Sigmoid colon (tissue), 4 donors: ENCODE measurements around the gene CORO1C.

ENCODE experiments used
- CTCF ChIP-seq, 4 experiments: fragments of 450-650 bp in 3 of 4; fragments of 200-600 bp in 1 of 4; IDR thresholded peaks; one replicate each; pipeline ENCODE4 v1.5.1; 2016 to 2019; ENCODE audit warnings: antibody characterized with exemption in 4 of 4, mild to moderate bottlenecking in 3 of 4, moderate library complexity in 2 of 4
- EP300 ChIP-seq, 4 donors: sonication (generic); formaldehyde crosslinking; IDR thresholded peaks; one replicate each; pipeline ENCODE4 v1.6.1; 2017; ENCODE audit warnings: antibody characterized with exemption in 4 of 4
- POLR2A ChIP-seq, 2 donors: fragments of 450-650 bp; IDR thresholded peaks; one replicate each; pipeline ENCODE4 v1.6.1; 2016; ENCODE audit warnings: antibody characterized with exemption in 2 of 2, mild to moderate bottlenecking in 2 of 2, moderate library complexity in 2 of 2
- POLR2AphosphoS5 ChIP-seq, 4 donors: sonication (generic); formaldehyde crosslinking; IDR thresholded peaks; one replicate each; pipeline ENCODE4 v1.6.1; 2017; ENCODE audit warnings: antibody characterized with exemption in 4 of 4

GRCh38 chr12:108642899-108643654 lies 88.2 kb downstream of the CORO1C start:
- TF ChIP-seq CTCF (IDR thresholded peaks at IDR 0.05), result no peak
- peak in 1 of 4 donors; percentile 7 for TF ChIP-seq POLR2AphosphoS5 (IDR thresholded peaks at IDR 0.05)
- TF ChIP-seq EP300 (IDR thresholded peaks at IDR 0.05), result no peak
- TF ChIP-seq POLR2A (IDR thresholded peaks at IDR 0.05), result no peak
